ENCODE results near the gene KAT8.
A peak's percentile ranks its signal among the peaks of the same experiment; 100 is the strongest.

Gene KAT8

GRCh38 chr16:31117384-31118222 lies at the start of gene KAT8 (continued):
- TF ChIP-seq SP7 (tag by site-specific recombination; IDR thresholded peaks at IDR 0.05) (no peak), ZNF214 (tag by site-specific recombination; IDR thresholded peaks at IDR 0.05; ENCODE audit: borderline replicate concordance) (no peak), SP3 (tag by site-specific recombination; IDR thresholded peaks at IDR 0.05) (peak; percentile 88), ZNF610 (tag by site-specific recombination; IDR thresholded peaks at IDR 0.05; ENCODE audit: borderline replicate concordance) (no peak), ZFP41 (tag by site-specific recombination; IDR thresholded peaks at IDR 0.05; ENCODE audit: borderline replicate concordance) (no peak), ZNF548 (tag by site-specific recombination; IDR thresholded peaks at IDR 0.05) (no peak), ZNF76 (tag by site-specific recombination; IDR thresholded peaks at IDR 0.05; ENCODE audit: borderline replicate concordance, low read depth) (peak; percentile 21; the same call in 1 of the 2 replicates), ZNF426 (tag by site-specific recombination; IDR thresholded peaks at IDR 0.05) (peak; percentile 91), KLF10 (tag by site-specific recombination; IDR thresholded peaks at IDR 0.05) (peak; percentile 60; the same call in 1 of the 2 replicates), ZBTB1 (tag by site-specific recombination; IDR thresholded peaks at IDR 0.05) (no peak), TSHZ1 (tag by site-specific recombination; IDR thresholded peaks at IDR 0.05; ENCODE audit: borderline replicate concordance) (no peak; the same call in 1 of the 2 replicates), KLF16 (tag by site-specific recombination; IDR thresholded peaks at IDR 0.05) (peak; percentile 37; the same call in 1 of the 2 replicates), ZNF558 (tag by site-specific recombination; IDR thresholded peaks at IDR 0.05) (peak; percentile 83), BCL11B (tag by site-specific recombination; IDR thresholded peaks at IDR 0.05; ENCODE audit: low read depth) (no peak), ZNF416 (tag by site-specific recombination; IDR thresholded peaks at IDR 0.05) (no peak), ZNF362 (tag by site-specific recombination; IDR thresholded peaks at IDR 0.05) (no peak), ZNF157 (tag by site-specific recombination; IDR thresholded peaks at IDR 0.05) (no peak), ZNF701 (tag by site-specific recombination; IDR thresholded peaks at IDR 0.05) (no peak), ZNF292 (tag by site-specific recombination; IDR thresholded peaks at IDR 0.05; ENCODE audit: borderline replicate concordance, low read depth) (0 out of 2 replicates have a peak, but pooled peaks have one; percentile 14), REPIN1 (tag by site-specific recombination; IDR thresholded peaks at IDR 0.05; ENCODE audit: low read depth) (no peak), ZNF366 (tag by site-specific recombination; conservative IDR thresholded peaks at IDR 0.05) (no peak), ZNF26 (tag by site-specific recombination; IDR thresholded peaks at IDR 0.05) (no peak), ZNF138 (tag by site-specific recombination; IDR thresholded peaks at IDR 0.05; ENCODE audit: borderline replicate concordance) (no peak), ZNF791 (tag by site-specific recombination; IDR thresholded peaks at IDR 0.05) (no peak), ZNF623 (tag by site-specific recombination; IDR thresholded peaks at IDR 0.05) (peak; percentile 78), MZF1 (tag by site-specific recombination; IDR thresholded peaks at IDR 0.05; ENCODE audit: borderline replicate concordance) (peak; percentile 53; the same call in 1 of the 2 replicates), ZNF600 (tag by site-specific recombination; IDR thresholded peaks at IDR 0.05) (no peak), ZNF777 (tag by site-specific recombination; IDR thresholded peaks at IDR 0.05; ENCODE audit: borderline replicate concordance) (no peak)

All from HEK293 (cell line).